Cardiac fibroblast (primary cell): Measurements from ENCODE around the gene NUDT1.

Experiments used
- DNase-seq, 2 donors: peaks; one replicate each; pipeline versions ENCODE4 v3.0.0 to v3.0.0-alpha.2; 2010; ENCODE audit warnings: low read depth in 2 of 2
- H3K4me3 ChIP-seq, 2 donors: replicated peaks in 1 of 2; 1 replicate in 1 of 2; 2 replicates in 1 of 2; pipeline ENCODE4 v1.5.1; 2011; ENCODE audit warnings: low read depth in 2 of 2, low read length in 2 of 2, mild to moderate bottlenecking in 2 of 2, moderate library complexity in 1 of 2
- CTCF ChIP-seq: IDR thresholded peaks from one replicate; pipeline ENCODE4 v1.5.1; 2011; ENCODE audit warnings: low read depth, mild to moderate bottlenecking, low read length, inconsistent platforms

The NUDT1 gene

DNA sequence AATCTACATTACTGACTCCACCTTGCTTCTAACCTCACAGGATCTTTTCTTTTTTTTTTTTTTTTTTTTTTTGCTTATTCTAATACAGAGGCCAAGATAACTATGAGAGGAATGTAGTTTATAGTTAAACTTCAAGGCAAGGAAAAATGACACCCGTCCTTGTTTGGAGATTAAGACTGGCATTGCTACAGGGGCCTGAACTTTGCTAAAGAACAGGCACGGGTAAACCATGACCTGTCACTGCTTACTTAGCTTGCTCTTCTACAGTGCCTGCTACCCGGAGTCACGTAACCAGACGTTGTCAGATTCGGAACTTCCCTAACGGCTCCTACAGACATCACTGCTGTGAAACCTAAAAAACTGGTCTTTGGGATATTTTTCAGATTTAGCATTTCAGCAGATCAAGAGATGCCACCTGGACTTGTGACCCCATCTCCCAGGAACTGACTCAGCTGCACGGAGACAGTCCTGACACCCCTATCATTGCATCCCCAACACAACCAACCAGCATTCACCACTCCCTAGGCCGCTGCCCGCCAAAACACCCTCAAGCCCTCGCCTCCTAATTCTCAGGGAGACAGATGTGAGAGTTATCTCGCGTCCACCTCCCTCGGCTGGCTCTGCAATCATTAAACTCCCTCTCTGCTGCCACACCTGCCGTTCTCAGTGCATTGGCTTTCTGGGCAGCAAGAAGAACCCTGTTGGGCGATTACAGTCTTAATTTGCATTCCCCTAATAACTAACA is 36.8 kb upstream of the NUDT1 start:
- no peak for TF ChIP-seq CTCF
- H3K4me3 ChIP-seq: no peak overlapping the region
- DNase-seq: no peak

DNA sequence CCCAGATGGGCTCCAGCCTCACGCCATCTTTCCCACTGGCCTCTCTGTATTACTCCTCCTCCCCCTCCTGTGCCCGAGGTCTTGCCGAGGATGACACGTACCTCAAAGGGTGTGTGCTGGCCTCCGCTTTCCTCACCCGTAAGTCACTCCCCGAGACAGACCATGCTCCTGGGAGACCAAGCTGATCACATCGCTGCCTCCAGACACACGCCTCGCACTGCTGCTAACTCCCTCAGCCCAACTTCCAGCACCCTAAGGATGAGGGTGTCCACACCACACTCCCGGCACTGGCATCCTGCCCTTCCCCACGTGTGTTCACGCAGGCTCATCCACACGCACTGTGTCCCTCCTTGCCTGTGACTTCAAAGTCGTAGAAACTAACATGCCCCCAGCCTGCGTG is 33.3 kb upstream of the NUDT1 start:
- no peak overlapping the region for H3K4me3 ChIP-seq
- no peak for TF ChIP-seq CTCF
- no peak for DNase-seq

DNA sequence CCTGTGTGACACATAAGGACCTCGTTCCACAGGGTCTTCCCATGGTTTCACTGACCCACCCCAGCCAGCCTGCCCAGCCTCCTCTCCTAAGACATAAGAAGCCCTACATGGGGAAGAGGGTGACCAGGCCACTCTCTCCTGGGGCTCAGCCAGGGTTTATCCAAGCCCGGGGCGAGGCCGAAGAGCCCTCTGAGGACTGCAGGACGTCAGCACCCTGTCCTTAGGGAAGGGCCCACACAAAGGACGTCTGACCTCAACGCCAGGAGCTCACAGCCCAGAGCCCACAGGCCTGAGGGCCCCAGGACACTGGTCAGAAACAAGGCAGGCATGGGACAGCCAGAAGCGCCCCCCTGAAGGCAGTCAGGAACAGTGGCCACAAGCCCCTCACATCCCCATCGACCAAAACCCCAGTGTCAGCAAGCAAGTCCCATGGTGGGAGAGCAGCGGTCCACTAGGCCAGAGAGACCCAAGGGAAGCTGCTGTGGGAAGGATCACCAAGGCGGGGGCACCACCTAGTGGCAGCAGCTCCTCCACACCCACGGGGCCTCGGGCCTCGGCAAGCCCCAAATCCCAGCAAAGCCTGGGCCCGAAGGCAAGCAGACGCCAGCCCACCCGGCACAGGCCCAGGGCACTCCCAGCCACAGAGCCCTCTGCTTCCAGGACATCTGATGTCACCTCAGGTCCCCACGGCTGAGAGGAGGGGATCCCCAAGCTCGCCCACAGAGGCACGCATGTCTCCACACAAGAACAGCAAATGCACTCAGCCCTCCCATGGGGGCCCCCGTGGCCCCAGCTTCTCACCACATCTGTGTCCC is 32.7 kb upstream of the NUDT1 start:
- DNase-seq: peak; percentile 66 to 84
- TF ChIP-seq CTCF: peak; percentile 83
- no peak overlapping the region for H3K4me3 ChIP-seq

DNA sequence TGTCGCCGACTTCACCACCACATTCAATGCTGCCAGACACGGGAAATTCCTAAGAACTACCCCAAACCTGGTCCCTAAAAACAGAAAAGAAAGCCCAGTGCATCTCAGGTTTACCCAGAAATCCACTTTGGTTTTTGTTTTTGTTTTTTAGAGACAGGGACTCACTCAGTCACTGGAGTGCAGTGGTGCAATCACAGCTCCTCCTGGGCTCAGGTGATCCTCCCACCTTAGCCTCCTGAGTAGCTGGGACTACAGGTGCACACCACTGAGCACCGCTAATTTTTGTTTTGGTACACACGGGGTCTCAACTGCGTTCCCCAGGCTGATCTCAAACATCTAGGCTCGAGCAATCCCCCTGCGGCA is 32.1 kb upstream of the NUDT1 start:
- no peak overlapping the region for H3K4me3 ChIP-seq
- no peak for TF ChIP-seq CTCF
- DNase-seq: no peak

DNA sequence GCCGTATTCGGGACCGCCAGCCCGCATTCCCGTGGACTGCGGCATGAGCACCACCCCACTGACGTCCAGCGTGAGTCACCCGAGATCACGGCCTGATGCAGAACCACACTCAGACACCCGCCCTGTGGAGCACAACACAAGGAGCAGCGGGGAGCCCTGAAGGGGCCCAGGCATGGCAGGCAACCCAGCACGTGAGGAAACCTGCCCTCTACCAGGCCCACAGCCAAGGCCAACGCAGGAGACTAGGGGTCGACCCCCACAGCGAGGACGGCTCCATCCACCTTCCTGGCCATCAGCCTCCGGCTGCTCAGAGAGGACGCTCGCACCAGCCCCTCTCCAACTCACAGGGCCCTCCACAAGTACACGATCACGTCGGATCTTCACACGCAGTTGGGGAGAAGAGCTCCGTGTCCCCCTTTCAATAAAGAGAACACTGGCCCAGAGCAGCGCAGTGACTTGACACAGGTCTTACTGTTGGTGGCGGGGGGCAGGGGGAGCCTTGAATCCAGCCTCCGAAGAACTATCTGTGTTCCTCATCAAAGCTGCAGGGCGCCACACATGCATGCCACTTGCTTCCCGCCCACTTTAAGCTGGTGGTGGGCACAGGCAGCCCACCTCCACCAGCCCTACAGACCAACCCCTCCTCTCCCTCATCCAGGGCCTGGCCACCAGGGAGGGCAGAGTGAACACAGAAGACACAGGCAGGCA is 31.3 kb upstream of the NUDT1 start:
- DNase-seq: no peak
- TF ChIP-seq CTCF: no peak
- H3K4me3 ChIP-seq: no peak overlapping the region

DNA sequence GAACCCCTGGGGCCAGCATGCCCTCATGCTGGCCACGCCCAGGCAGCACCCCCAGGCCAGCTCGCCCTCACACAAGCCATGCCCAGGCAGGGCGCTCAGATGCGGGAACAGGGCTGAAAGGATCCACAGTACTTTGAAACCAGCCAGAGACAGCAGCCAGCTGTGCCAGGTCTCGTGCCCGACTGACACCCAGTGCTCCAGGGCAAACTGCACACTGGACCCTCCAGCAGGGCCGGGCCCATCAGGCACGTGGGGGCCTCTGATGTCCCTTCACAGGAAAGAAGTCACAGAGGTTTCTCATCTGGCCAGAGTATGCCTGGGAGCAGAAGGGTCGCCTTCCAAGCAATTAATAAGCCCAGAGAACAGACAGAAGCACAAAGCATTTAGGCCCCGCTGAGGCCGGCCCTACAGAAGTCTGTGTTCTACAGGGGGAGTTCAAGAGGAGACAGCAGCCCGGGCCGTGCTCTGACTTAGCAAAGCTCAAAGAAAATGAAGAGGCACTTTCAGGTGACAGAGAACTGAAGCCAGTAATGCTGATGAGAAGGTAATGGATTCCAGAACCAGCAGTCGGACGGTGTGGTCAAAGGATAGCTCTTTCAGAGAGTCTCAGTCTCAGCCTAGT is 30.7 kb upstream of the NUDT1 start:
- no peak for DNase-seq
- TF ChIP-seq CTCF: no peak
- H3K4me3 ChIP-seq: no peak overlapping the region
